Tibial nerve (tissue), 3 donors: ENCODE measurements around the gene NAB2.

ENCODE experiments used
- CTCF ChIP-seq, 5 experiments: fragments of 200-600 bp in 3 of 5; fragments of 450-650 bp in 2 of 5; sonication (generic) in 3 of 5; IDR thresholded peaks; one replicate each; pipeline ENCODE4 v1.5.1; 2016 to 2019; ENCODE audit warnings: antibody characterized with exemption in 5 of 5, mild to moderate bottlenecking in 3 of 5, moderate library complexity in 2 of 5
- POLR2A ChIP-seq, 2 donors: fragments of 450-650 bp; IDR thresholded peaks; one replicate each; pipeline ENCODE4 v1.6.1; 2017; ENCODE audit warnings: antibody characterized with exemption in 2 of 2, mild to moderate bottlenecking in 2 of 2, moderate library complexity in 2 of 2

- TF ChIP-seq POLR2A (IDR thresholded peaks at IDR 0.05), result no peak
- TF ChIP-seq CTCF (IDR thresholded peaks at IDR 0.05), result no peak
Measured at GRCh38 chr12:57057067-57057751, 31.7 kb upstream of the NAB2 start.
